NCI-H128 (cell line): ENCODE measurements around the gene SS18.
"Not testable (repeated sequence)": the region's sequence is repeated elsewhere in the genome, so short reads cannot be mapped to it uniquely, and the experiment has no call there.

Experiments used
- DNase-seq: peaks from one replicate; lab custom pipeline; 2025; ENCODE audit not compliant: unreplicated experiment; lab: John Stamatoyannopoulos, UW

The SS18 gene, protein sequence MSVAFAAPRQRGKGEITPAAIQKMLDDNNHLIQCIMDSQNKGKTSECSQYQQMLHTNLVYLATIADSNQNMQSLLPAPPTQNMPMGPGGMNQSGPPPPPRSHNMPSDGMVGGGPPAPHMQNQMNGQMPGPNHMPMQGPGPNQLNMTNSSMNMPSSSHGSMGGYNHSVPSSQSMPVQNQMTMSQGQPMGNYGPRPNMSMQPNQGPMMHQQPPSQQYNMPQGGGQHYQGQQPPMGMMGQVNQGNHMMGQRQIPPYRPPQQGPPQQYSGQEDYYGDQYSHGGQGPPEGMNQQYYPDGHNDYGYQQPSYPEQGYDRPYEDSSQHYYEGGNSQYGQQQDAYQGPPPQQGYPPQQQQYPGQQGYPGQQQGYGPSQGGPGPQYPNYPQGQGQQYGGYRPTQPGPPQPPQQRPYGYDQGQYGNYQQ

DNA sequence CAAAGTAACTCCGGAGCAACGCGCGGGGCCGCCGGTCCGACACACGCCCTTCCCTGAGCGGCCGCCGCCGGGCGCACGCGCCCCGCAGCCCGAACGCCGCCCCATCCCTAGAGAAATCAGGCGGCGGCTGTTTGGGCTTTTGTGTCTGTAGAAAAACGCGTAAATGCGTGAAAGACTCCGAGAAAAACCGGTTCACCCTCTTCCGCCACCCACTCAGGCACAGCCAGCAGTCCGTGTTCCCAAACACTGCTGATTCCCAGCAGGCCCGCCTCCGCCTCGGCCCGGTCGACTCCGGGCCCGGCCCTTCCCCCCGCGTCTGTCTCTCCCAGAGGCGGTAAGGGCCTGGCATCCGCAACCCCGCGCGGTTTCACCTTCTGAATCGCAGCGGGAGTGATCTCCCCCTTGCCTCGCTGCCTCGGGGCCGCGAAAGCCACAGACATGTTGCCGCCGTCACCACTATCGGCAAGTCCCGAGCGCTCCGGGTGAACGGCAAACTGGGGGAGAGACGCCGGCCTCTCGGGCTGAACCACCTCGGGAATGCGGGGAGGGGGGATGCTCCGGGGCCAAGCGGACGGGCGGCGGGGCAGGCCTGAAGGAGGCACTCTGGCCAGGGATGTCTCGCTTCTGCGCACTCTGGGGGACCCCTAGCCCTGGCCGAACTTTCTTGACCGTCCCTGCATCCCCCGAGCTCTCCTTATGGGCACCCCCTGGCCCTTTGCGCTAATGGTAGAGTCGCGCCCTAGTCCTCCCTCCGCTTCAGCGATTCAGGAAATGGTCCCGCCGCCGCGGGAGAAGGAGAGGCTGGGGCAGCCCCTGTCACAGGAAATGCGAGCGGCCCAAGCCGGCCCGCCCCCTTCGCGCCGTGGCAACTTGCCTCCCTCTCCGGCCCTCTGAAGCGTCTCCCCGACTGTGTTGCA lies at the start of gene SS18:
Gene SS18 (minus strand): TSS at position 484 of the 917 bp plus-strand sequence. CDS start 44 bp downstream, at position 440.
- peak; percentile 87 for DNase-seq

GRCh38 chr18:26135548-26135947 lies 45.1 kb upstream of the SS18 start:
- DNase-seq, result no peak

- no peak for DNase-seq
Observed at GRCh38 chr18:26134107-26134506, 43.7 kb upstream of the SS18 start.

DNA sequence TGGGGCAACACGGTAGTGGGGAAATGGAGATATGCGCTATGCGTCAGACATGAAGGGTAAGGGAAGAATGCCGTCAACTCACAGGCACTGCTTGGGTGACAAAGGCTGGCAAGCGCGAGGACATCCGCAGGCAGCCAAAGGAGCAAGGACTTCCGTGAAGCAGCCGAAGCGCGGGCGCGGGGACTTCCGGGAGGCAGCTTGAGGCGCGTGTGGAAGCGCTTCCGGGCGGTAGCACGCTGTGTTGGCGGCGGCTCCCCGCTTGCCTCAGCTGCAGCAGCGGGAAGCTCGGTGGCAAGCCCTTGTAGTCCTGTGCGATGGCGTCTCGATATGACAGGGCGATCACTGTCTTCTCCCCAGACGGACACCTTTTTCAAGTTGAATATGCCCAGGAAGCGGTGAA lies 43.2 kb upstream of the SS18 start, which contains the start of gene PSMA8:
Gene PSMA8 (plus strand): TSS at position 218 of the 400 bp plus-strand sequence. CDS start 97 bp downstream, at position 315.
- no peak for DNase-seq

- not testable (repeated sequence) for DNase-seq
Observed at GRCh38 chr18:26128192-26128591, 37.8 kb upstream of the SS18 start.

- DNase-seq, result no peak
Observed at GRCh38 chr18:26127786-26128185, 37.4 kb upstream of the SS18 start.

- not testable (repeated sequence) for DNase-seq
Observed at GRCh38 chr18:26121994-26122393, 31.6 kb upstream of the SS18 start.

DNA sequence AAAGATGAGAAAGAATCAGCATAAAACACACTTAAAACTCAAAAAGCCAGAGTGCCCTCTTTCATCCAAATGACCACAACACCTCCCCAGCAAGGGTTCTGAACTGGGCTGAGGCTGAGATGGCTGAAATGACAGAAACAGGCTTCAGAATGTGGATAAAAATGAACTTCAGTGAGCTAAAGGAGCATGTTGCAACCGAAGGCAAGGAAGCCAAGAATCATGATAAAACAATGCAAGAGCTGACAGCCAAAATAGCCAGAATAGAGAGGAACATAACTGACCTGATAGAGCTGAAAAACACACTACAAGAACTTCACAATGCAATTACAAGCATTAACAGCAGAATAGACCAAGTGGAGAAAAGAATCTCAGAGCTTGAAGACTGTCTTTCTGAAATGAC lies 31.1 kb upstream of the SS18 start:
- no peak for DNase-seq

DNA sequence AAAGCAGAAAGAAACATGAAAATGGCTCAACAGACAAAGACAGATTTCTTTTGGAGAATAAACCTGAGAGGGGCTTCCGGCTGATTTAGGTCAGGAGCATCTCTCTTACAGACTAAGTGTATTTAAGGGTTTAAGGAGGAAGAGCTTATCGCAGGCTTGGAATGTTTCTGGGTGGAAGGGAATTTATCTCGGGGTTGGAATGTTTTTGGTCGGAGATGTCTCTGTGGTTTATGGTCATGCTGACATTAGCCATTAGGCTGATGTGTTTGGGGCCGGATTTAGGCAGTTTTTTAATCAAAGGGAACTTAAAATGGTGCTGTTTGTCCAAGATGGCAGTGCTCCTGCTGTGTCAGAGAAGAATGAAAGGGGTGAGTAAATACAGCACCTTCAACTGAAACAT lies 28.8 kb upstream of the SS18 start:
- no peak for DNase-seq

- DNase-seq, result no peak
Observed at GRCh38 chr18:26104035-26104434, 13.6 kb upstream of the SS18 start.

DNA sequence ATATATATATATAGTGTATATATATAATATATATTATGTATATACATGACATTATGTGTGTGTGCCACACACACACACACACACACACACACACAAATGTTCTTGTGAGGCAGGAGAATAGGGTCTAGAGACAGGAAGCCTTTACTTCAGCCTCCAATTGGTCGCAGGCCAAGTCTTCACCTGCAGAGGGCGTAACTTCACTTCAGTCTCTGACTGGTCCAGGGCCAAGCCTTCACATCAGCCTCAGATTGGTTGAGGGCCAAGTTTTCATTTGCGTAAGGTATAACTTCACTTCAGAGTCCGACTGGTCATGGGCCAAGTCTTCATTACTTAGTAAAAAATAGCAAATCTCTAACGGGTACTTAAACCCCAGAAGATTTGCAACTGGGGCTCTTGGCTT lies 13.2 kb upstream of the SS18 start:
- DNase-seq, result no peak

- no peak for DNase-seq
Observed at GRCh38 chr18:26097563-26097962, 7.2 kb upstream of the SS18 start.

DNA sequence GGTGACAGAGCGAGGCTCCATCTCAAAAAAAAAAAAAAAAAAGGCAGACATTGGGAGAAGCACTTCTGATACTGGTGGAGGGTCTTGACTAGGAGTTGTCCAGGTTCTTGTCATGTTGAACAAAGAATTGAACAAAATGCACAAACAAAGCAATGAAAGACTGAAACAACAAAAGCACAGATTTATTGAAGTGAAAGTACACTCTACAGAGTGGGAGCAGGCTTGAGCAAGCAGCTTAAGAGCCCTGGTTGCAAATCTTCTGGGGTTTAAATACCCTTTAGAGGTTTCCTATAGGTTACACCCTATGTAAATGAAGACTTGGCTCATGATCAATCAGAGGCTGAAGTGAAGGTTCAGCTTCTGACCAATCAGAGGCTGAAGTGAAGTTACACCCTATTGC lies 6.4 kb upstream of the SS18 start:
- DNase-seq, result no peak

GRCh38 chr18:26091047-26091630 lies 726 bp upstream of the SS18 start:
- DNase-seq, result no peak

- DNase-seq, result no peak
Observed at GRCh38 chr18:26089293-26090129, 902 bp downstream of the SS18 start.

DNA sequence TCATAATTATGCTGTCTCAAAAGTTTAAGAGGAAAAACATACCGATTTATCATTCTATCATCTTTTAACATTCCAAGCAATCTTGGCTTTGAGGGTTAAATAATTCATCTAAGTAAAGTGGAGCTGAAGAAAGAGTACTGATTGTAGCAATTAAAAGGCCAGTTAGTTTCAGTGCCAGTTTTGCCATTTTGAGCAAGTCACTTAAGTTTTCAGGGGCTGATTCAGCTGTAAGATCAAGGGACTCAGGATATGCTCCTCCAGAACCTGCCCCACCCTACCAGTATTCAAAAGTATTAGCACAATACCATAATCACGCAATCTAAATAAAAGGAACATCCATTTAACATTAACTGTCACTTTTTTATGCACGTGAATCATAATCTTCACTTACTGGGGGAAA lies 1.9 kb downstream of the SS18 start:
- no peak for DNase-seq

DNA sequence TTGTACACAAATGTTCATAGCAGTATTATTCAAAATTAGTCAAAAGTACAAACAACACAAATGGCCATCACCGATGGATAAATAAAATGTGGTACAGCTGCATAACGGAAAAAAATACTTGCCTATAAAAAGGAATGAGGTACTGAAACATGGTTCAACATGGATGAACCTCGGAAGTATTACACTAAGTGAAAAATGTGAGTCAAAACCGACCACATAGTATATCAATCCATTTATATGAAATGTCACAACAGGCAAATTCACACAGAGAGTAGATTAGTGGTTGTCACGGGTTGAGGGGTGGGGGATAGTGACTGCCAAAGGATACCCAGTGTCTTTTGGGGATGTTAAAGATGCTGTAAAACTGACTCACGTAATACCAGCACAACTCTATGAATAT lies 3.5 kb downstream of the SS18 start:
- no peak for DNase-seq

DNA sequence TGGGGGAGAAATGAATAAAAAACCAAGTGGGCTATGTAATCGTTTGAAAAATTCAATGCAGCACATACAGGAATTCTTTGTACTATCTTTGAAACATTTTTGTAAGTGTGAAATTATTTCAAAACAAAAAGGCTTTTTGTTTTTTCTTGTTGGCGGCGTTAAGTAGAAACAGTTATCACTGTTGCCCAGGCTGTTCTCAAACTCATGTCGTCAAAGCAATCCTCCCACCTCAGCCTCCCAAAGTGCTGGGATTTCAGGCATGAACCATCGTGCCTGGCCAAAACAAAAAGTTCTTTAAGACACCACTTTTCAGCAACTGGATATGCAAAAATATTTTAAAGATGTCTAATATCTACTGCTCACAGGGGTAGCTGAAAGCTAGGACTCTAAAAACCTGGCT lies 5.4 kb downstream of the SS18 start:
- no peak for DNase-seq

DNA sequence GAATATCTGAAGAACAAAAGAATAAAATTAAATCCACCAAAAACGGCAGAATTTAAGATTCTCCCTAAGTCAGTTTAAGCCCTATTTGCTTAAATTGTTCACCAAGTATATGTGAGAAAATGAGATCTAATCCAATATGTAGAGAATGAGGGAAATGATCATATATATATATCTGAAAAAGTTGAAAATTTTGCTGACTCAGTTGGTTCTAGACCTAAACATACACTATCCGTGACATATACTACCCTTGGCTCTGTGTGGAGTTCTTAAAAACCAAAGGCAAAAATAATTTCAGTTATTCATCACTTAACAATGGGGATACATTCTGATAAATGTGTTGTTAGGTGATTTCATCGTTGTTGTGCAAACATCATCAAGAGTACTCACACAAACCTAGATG lies 7.3 kb downstream of the SS18 start:
- DNase-seq, result no peak

GRCh38 chr18:26082475-26082874 lies 7.9 kb downstream of the SS18 start:
- DNase-seq, result no peak

- DNase-seq, result no peak
Observed at GRCh38 chr18:26074246-26074645, 16.2 kb downstream of the SS18 start.
